ENCODE data around the gene S100A13.
"Not testable (repeated sequence)": the region's sequence is repeated elsewhere in the genome, so short reads cannot be mapped to it uniquely, and the experiment has no call there.

Gene S100A13

DNA sequence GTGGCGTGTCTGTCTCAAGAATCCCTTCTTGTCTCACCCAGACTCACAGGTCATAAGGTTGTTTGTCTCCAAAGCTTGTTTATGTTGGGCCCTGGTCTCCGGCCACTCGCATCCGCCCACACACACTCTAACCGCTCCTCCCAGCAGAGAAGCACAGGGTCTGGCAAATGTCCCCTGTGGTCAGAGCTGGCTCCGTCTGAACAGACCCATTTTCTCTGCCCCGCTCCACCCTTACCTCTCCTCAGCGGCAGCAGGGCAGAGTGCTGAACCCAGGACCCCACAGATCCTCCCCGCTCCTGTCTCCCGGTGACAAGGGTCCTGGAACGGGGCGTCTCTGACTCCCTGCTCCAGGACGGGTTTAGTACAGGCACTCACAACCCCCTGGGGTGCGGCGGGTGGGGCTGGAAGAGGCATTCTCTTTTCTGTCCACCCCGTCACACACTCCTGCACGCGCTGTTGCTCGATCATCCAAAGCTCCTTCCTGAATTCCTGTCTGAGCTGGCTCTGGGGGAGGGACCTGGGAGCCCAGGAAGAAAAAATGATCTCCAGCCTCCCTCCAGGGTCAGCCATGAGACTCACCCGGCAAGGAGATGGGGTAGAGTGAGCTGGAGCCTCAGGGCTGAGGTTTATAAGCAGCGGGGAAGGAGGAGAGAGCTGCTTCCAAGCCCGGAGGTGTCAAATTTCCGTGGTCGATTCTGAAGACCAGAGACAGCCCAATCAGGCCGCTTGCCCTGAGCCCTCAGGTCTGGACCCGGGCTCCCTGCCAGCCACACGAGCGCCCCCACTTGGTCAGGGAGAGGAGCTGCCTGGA is at the start of gene S100A13:
Gene S100A13, minus strand, starts transcription at position 602 of the 811 bp plus-strand sequence. CDS start 1,033 bp downstream, outside the sequence.
- DNase-seq (ENCODE audit: low spot score) = no peak

DNA sequence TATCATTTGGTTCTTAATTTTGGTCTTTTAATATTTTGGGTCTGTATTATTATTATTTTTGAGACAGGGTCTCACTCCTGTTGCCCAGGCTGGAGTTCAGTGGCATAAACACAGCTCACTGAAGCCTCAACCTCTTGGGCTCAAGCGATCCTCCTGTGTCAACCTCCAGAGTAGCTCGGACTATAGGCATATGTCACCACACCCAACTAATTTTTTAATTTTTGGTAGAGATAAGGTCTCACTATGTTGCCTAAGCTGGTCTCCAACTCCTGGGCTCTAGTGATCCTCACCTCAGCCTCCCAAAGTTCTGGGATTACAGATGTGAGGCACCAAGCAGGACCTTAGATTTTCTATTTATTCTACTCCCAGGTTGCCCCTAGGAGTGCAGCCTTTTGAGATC is 46.2 kb upstream of the S100A13 start:
- DNase-seq (ENCODE audit: low spot score) = no peak

DNA sequence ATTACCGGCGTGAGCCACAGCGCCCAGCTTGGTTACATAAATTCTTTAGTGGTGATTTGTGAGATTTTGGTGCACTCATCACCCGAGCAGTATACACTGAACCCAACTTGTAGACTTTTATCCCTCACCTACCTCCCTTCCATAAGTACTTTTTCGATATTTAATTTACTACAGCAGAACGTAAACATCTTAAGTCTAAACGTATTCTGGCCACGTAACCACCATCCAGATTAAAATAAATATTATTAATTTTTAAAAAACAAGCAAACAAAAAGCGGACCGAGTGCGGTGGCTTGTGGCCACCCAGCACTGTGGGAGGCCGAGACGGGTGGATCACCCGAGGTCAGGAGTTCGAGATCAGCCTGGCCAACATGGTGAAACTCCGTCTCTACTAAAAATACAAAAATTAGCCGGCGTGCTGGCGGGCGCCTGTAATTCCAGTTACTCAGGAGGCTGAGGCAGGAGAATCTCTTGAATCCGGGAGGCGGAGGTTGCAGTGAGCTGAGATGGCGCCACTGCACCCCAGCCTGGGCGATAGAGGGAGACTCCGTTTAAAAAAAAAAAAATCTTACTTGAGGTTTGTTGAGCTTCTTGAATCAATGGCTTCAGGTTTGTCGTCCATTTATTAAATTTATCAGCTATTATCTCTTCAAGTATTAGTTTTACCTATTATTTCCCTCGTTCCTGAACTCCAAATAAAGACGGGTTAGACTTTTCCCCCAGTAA is 44.5 kb upstream of the S100A13 start:
- peak; percentile 62 for DNase-seq (ENCODE audit: low spot score)

- peak; percentile 99 for DNase-seq (ENCODE audit: low spot score)
Measured at GRCh38 chr1:153670859-153671627, 43.7 kb upstream of the S100A13 start, which contains the start of gene ILF2. ILF2 (minus strand) TSS chr1:153670993; CDS start chr1:153670922, 71 bp downstream.

- no peak for DNase-seq (ENCODE audit: low spot score)
Measured at GRCh38 chr1:153670257-153670858, 43.1 kb upstream of the S100A13 start.

GRCh38 chr1:153669606-153670005 is 42.3 kb upstream of the S100A13 start:
- no peak for DNase-seq (ENCODE audit: low spot score)

DNA sequence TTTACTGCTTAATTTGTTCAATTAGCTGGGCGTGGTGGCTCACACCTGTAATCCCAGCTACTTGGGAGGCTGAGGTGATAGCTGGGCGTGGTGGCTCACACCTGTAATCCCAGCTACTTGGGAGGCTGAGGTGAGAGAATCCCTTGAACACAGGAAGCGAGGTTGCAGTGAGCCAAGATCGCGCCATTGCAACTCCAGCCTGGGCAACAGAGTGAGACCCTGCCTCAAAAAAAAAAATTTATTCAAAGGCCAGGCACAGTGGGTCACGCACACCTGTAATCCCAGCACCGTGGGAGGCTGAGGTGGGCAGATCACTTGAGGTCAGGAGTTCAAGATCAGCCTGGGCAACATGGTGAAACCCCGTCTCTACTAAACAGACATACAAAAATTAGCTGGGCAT is 41.4 kb upstream of the S100A13 start:
- not testable (repeated sequence) for DNase-seq (ENCODE audit: low spot score)

- no peak for DNase-seq (ENCODE audit: low spot score)
Measured at GRCh38 chr1:153667439-153667838, 40.1 kb upstream of the S100A13 start.

DNA sequence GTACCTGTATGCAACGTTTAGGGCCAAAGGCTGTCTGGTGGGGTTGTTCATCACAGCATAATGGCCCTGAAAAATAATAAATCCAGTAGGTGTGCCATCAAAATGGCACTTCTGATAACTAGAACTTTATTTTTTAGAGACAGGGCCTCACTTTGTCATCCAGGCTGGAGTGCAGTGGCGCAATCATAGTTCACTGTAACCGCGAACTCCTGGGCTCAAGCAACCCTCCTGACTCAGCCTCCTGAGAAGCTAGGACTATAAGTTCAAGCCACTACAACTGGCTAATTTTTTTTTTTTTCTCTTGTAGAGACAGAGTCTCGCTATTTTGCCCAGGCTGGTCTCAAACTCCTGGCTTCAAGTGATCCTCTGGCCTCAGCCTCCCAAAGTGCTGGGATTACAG is 35.9 kb upstream of the S100A13 start:
- no peak for DNase-seq (ENCODE audit: low spot score)

- no peak for DNase-seq (ENCODE audit: low spot score)
Measured at GRCh38 chr1:153662269-153662668, 35.0 kb upstream of the S100A13 start.

GRCh38 chr1:153661111-153661708 is 33.9 kb upstream of the S100A13 start:
- no peak for DNase-seq (ENCODE audit: low spot score)

DNA sequence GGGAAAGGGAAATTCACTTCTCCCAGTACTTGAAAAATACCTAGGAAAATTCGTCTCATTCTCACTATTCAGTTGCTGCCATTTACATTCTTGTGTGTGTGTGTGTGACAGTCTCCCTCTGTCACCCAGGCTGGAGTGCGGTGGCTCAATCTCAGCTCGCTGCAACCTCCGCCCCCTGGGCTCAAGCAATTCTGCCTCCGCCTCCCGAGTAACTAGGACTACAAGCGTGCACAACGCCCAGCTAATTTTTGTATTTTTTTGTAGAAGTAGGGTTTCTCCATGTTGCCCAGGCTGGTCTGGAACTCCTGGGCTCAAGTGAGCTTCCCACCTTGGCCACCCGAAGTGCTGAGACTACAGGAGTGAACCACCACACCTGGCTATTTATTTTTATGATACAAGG is 32.4 kb upstream of the S100A13 start:
- no peak for DNase-seq (ENCODE audit: low spot score)

- no peak for DNase-seq (ENCODE audit: low spot score)
Measured at GRCh38 chr1:153659175-153659534, 31.9 kb upstream of the S100A13 start.

DNA sequence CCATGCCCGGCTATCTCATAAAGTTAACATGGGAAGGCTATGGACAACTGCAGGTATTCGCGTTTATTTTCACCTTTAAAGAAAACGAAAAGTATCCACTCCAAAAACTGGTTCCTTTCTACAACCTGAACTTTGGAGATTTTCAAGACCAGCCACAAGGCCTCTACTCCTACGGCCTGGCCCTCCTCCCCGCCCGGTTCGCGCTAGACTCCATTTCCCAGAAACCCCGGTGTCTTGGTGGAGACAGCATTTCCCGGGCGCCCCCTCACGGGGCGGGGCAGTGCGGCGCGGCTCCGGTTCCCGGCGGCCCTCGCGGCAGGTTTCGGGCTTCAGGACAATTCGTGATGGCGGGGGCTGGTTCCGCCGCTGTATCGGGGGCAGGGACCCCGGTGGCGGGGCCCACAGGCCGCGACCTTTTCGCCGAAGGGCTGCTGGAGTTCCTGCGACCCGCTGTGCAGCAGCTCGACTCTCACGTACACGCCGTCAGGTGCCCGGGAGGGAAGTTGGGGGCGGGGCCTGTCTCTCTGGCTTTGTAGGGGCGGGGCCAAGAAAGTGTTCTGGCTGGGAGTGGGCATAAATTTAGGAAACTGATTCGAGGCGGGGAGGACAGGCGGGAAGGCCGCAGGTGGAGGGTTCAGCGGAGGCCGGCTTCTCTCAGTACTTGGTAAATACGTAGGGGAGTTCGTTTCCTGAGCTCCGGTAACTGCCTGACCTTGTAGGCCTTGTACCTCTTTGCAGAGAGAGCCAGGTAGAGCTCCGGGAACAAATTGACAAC is 31.3 kb upstream of the S100A13 start, which contains the start of gene SNAPIN:
Gene SNAPIN, plus strand, starts transcription at position 304 of the 775 bp plus-strand sequence. Its CDS starts 41 bp downstream, at position 345.
- peak; percentile 92 for DNase-seq (ENCODE audit: low spot score)

DNA sequence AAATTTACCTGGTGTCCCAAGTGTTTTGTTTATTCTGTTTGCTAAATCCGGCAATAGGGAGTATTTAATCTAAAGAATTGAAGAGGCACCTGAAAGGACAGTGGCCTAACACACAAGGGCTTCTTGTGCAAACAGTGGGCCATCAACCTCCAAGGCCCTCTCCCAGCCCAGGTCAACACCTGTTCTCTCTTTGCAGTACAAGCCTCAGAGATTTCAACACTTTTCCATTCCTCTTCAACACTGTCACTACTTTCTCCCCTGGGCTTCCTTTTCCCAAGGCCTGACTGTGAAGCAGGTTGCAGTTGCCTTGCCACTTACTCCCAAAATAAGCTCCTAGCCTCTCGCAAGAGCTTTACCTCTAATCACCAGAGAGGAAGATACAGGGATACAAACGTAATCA is 28.0 kb upstream of the S100A13 start:
- no peak for DNase-seq (ENCODE audit: low spot score)

GRCh38 chr1:153652805-153653500 is 25.6 kb upstream of the S100A13 start:
- DNase-seq (ENCODE audit: low spot score) = no peak

DNA sequence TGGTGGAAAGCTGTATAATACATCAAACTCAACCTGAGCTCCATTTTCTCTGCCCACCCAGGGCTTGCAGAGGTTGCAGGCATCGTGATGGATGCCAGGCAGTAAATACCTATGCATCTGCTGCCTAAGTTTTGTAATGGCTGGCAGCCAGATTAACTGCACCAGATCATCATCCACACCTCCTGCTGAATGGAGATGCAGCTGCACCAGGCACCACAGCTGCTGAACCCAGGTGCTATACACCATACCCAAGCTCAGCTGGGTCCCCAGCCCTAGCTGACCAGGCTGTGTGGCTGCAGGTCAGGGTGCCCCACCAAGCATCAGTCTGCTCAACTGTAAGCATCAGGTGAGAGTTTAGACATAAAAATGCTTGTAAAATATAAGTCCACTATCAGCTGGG is 24.5 kb upstream of the S100A13 start:
- DNase-seq (ENCODE audit: low spot score) = no peak

DNA sequence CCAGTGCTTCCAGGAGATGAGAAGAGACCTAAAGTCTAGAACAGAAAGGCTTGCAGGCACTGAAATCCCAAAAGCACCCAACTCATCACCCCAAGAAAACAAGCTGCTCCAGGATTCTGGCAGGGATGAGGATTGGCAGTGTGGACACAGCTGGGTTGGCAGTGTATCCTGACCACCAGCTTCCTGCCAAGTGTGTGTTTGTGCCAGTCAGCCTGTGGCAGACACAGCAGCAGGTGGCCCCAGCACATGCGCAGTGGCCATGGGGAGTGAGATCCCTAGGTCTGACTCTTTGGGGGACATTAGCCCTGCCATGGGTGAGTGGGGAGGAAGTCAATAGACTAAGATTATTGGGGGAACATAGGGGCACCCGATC is 22.5 kb upstream of the S100A13 start:
- DNase-seq (ENCODE audit: low spot score) = no peak

- no peak for DNase-seq (ENCODE audit: low spot score)
Measured at GRCh38 chr1:153649137-153649862, 22.0 kb upstream of the S100A13 start.
